ENCODE data around the gene SHB.

GRCh38 chr9:37904445-37905130, 164.4 kb downstream of the SHB start:
- TF ChIP-seq POLR2A (IDR thresholded peaks at IDR 0.05) = no peak
- no peak for TF ChIP-seq EP300 (IDR thresholded peaks at IDR 0.05)
- TF ChIP-seq POLR2AphosphoS5 (IDR thresholded peaks at IDR 0.05) = no peak
